T-helper 2 cell treated with Interferon-gamma antibody and Interleukin-4, amounts not matched to agents 5 μg/mL and 100 μg/mL, for 36 hours (primary cell): ENCODE results near the gene ANKRD22.
"Not testable (repeated sequence)": the region's sequence is repeated elsewhere in the genome, so short reads cannot be mapped to it uniquely, and the experiment has no call there.

Experiments
- DNase-seq: peaks from one replicate; pipeline ENCODE4 v3.0.0; 2021; ENCODE audit warnings: low spot score
- H3K27ac Mint-ChIP-seq: one replicate; pipeline ENCODE4 v1.8.0; 2021; ENCODE audit warnings: mild to moderate bottlenecking, mixed read lengths
- H3K27me3 Mint-ChIP-seq: one replicate; pipeline ENCODE4 v1.8.0; 2021; ENCODE audit warnings: low read depth, mixed read lengths
- H3K36me3 Mint-ChIP-seq: one replicate; pipeline ENCODE4 v1.8.0; 2021; ENCODE audit warnings: low read depth, mixed read lengths
- H3K4me1 Mint-ChIP-seq: one replicate; pipeline ENCODE4 v1.8.0; 2021; ENCODE audit warnings: low read depth, mixed read lengths
- H3K4me3 Mint-ChIP-seq: one replicate; pipeline ENCODE4 v1.8.0; 2022; ENCODE audit warnings: mild to moderate bottlenecking, moderate library complexity, mixed read lengths
- H3K9me3 Mint-ChIP-seq: one replicate; pipeline ENCODE4 v1.8.0; 2021; ENCODE audit warnings: mixed read lengths

The ANKRD22 gene

GRCh38 chr10:88883448-88883809 is 31.8 kb upstream of the ANKRD22 start:
- H3K9me3 Mint-ChIP-seq, result no peaks in the 10 kb centered on the region
- no peaks in the 10 kb centered on the region for H3K27me3 Mint-ChIP-seq
- DNase-seq, result no peak
- peaks cover 68% of the 10 kb centered on the region for H3K4me1 Mint-ChIP-seq
- peaks cover 30% of the 10 kb centered on the region for H3K36me3 Mint-ChIP-seq
- peak overlapping the region; percentile 75 for H3K27ac Mint-ChIP-seq
- peak overlapping the region; percentile 94 for H3K4me3 Mint-ChIP-seq

GRCh38 chr10:88882646-88883447 is 31.2 kb upstream of the ANKRD22 start:
- Mint-ChIP-seq H3K27ac (peak overlapping the region; percentile 85), H3K4me3 (peak overlapping the region; percentile 94), H3K4me1 (peaks cover 68% of the 10 kb centered on the region), H3K36me3 (peaks cover 30% of the 10 kb centered on the region)
- DNase-seq, H3K27me3 Mint-ChIP-seq, H3K9me3 Mint-ChIP-seq: not testable (repeated sequence)

DNA sequence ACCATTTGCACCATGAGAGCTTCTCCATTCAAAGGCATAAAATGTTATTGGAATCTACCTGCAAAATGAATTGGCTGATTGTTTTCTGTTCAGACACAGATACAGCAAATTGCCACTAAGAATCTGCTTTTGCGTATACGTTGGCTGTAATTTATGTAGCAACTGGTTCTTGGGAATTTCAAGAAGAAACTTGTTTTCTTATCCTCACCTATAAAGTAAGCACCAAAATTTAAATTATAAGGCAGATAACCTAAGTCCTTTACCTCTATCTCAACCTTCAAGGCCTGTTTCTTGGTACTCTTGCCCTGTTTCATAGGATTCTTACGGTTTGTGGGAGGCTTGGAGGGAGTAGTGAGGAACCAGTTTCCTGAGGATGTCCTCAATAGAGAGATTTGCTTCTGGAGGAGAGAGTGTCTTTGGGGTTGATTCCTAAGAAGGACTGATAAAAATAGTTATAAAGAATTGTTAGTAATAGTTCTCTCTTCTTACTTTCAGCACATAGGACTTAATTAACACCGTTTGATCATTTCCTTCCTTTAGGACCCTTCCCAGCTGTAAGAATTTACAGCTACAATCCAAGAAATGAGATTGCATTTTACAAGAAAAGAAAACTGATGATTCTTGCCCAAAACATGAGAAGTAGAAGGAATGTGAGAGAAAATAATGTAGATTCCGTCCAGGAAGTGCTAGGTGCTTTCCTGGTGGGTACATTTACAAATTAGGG is 30.4 kb upstream of the ANKRD22 start:
- H3K9me3 Mint-ChIP-seq, result peaks cover 6% of the 10 kb centered on the region
- DNase-seq, result no peak
- peak overlapping the region; percentile 94 for H3K4me3 Mint-ChIP-seq
- H3K27me3 Mint-ChIP-seq, result no peaks in the 10 kb centered on the region
- peaks cover 69% of the 10 kb centered on the region for H3K4me1 Mint-ChIP-seq
- peaks cover 30% of the 10 kb centered on the region for H3K36me3 Mint-ChIP-seq
- H3K27ac Mint-ChIP-seq, result peak overlapping the region; percentile 85

- peaks cover 66% of the 10 kb centered on the region for H3K4me1 Mint-ChIP-seq
- DNase-seq, result no peak
These were observed 29.7 kb upstream of the ANKRD22 start for GRCh38 chr10:88881320-88881719.

GRCh38 chr10:88880282-88881076 is 28.8 kb upstream of the ANKRD22 start:
- H3K36me3 Mint-ChIP-seq, result peaks cover 29% of the 10 kb centered on the region

More at GRCh38 chr10:88881320-88881719, 29.7 kb upstream of the ANKRD22 start:
- H3K9me3 Mint-ChIP-seq, result peaks cover 9% of the 10 kb centered on the region
- no peaks in the 10 kb centered on the region for H3K27me3 Mint-ChIP-seq
- H3K36me3 Mint-ChIP-seq, result peaks cover 31% of the 10 kb centered on the region
- peak overlapping the region; percentile 94 for H3K4me3 Mint-ChIP-seq
- H3K27ac Mint-ChIP-seq, result peak overlapping the region; percentile 85

GRCh38 chr10:88879534-88880281 is 28.1 kb upstream of the ANKRD22 start, which contains the start of gene STAMBPL1:
Gene STAMBPL1 (plus strand): TSS chr10:88880245. CDS start chr10:88901709, 21,464 bp downstream.
- H3K4me3 Mint-ChIP-seq, result peak within 1 kb of the TSS; percentile 94

More at GRCh38 chr10:88880282-88881076, 28.8 kb upstream of the ANKRD22 start:
- Mint-ChIP-seq H3K27me3 (no peaks in the 10 kb centered on the region), H3K27ac (peak overlapping the region; percentile 85), H3K9me3 (peaks cover 9% of the 10 kb centered on the region), H3K4me3 (peak overlapping the region; percentile 94), H3K4me1 (peaks cover 60% of the 10 kb centered on the region)
- peak; percentile 80 for DNase-seq

GRCh38 chr10:88877298-88877697 is 25.7 kb upstream of the ANKRD22 start:
- Mint-ChIP-seq H3K27me3 (no peaks in the 10 kb centered on the region), H3K4me1 (peaks cover 32% of the 10 kb centered on the region), H3K4me3 (no peak overlapping the region), H3K36me3 (peaks cover 15% of the 10 kb centered on the region), H3K27ac (no peak overlapping the region), H3K9me3 (peaks cover 9% of the 10 kb centered on the region)
- DNase-seq, result no peak

More at GRCh38 chr10:88879534-88880281, 28.1 kb upstream of the ANKRD22 start, which contains the start of gene STAMBPL1:
- Mint-ChIP-seq H3K36me3 (peaks cover 29% of the 10 kb centered on the region), H3K27me3 (no peaks in the 10 kb centered on the region), H3K9me3 (peaks cover 9% of the 10 kb centered on the region), H3K4me1 (peaks cover 54% of the 10 kb centered on the region), H3K27ac (peak within 1 kb of the TSS; percentile 85)
- peak; percentile 83 for DNase-seq

DNA sequence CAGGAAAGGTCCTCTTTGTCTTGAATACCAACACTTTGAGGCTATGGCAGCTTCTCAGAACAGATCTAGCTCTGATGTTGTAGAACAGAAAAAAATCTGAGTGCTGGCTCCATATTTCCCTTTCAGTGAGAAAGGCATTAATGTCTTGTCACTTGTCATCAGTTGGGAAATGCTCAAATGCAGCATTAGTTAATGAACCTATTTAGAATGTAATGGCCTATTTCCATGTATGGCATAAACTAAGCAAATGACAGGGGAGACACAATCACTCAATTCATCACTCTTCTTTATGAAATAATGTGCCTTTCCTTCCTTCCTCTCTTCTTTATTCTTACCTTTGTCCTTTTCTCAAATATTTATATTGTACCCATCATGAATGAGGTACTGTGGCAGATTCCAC is 23.4 kb upstream of the ANKRD22 start:
- no peak for DNase-seq
- peaks cover 9% of the 10 kb centered on the region for H3K9me3 Mint-ChIP-seq
- no peak overlapping the region for H3K4me3 Mint-ChIP-seq
- peaks cover 25% of the 10 kb centered on the region for H3K4me1 Mint-ChIP-seq
- no peak overlapping the region for H3K27ac Mint-ChIP-seq
- no peaks in the 10 kb centered on the region for H3K27me3 Mint-ChIP-seq
- peaks cover 6% of the 10 kb centered on the region for H3K36me3 Mint-ChIP-seq

- Mint-ChIP-seq H3K4me3 (no peak overlapping the region), H3K4me1 (peaks cover 22% of the 10 kb centered on the region), H3K27ac (no peak overlapping the region), H3K27me3 (no peaks in the 10 kb centered on the region), H3K9me3 (peaks cover 9% of the 10 kb centered on the region), H3K36me3 (peaks cover 6% of the 10 kb centered on the region)
- no peak for DNase-seq
These were observed 22.6 kb upstream of the ANKRD22 start for GRCh38 chr10:88874281-88874680.

DNA sequence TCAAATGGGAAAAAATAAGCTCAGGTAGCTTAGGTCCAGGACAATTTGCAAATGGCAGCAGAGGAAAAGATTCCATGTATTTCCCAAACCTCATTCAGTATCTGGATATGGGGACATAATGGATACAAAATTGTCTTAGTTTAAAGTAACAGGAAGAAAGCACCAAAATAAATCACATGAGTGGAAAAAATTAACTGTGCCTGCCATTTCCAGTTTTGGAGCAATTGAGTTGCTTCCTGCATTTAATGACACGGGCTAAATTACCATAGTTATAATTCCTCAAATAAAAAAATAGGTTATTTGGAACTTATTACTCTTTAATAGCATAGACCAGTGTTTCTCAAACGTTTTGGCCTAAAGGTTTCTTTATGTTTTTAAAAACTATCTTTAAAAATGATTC is 22.1 kb upstream of the ANKRD22 start:
- H3K36me3 Mint-ChIP-seq, result peaks cover 6% of the 10 kb centered on the region
- no peak overlapping the region for H3K4me3 Mint-ChIP-seq

GRCh38 chr10:88870089-88870488 is 18.4 kb upstream of the ANKRD22 start:
- DNase-seq, result no peak
- Mint-ChIP-seq H3K27me3 (no peaks in the 10 kb centered on the region), H3K4me1 (peaks cover 13% of the 10 kb centered on the region), H3K36me3 (peaks cover 1% of the 10 kb centered on the region), H3K4me3 (no peak overlapping the region), H3K9me3 (no peaks in the 10 kb centered on the region), H3K27ac (no peak overlapping the region)

More for the DNA sequence above, 22.1 kb upstream of the ANKRD22 start:
- Mint-ChIP-seq H3K27me3 (no peaks in the 10 kb centered on the region), H3K27ac (no peak overlapping the region), H3K9me3 (peaks cover 9% of the 10 kb centered on the region), H3K4me1 (peaks cover 18% of the 10 kb centered on the region)
- no peak for DNase-seq

- Mint-ChIP-seq H3K4me3 (no peak overlapping the region), H3K9me3 (no peaks in the 10 kb centered on the region), H3K36me3 (peaks cover 1% of the 10 kb centered on the region), H3K27ac (no peak overlapping the region), H3K27me3 (peaks cover 20% of the 10 kb centered on the region), H3K4me1 (peaks cover 13% of the 10 kb centered on the region)
- DNase-seq, result no peak
These were observed 14.8 kb upstream of the ANKRD22 start for GRCh38 chr10:88866454-88866853.

- Mint-ChIP-seq H3K9me3 (no peaks in the 10 kb centered on the region), H3K4me3 (no peak overlapping the region), H3K27ac (no peak overlapping the region), H3K4me1 (peaks cover 13% of the 10 kb centered on the region), H3K27me3 (peaks cover 23% of the 10 kb centered on the region), H3K36me3 (no peaks in the 10 kb centered on the region)
- DNase-seq, result no peak
These were observed 13.7 kb upstream of the ANKRD22 start for GRCh38 chr10:88865281-88865876.
